GM10266 (cell line): ENCODE results near the gene FSIP1.

ENCODE experiments used
- DNase-seq: peaks from one replicate; pipeline ENCODE4 v3.0.0; 2012; ENCODE audit errors: extremely low spot score
- CTCF ChIP-seq: IDR thresholded peaks from 2 replicates; pipeline ENCODE4 v1.5.1; 2012; ENCODE audit warnings: mild to moderate bottlenecking, low read depth; ENCODE audit not compliant: control insufficient read depth, insufficient read depth; ENCODE audit errors: missing control alignments

The FSIP1 gene

GRCh38 chr15:39781147-39781966 lies 1.3 kb downstream of the FSIP1 start:
- no peak for TF ChIP-seq CTCF
- DNase-seq: no peak

- no peak for TF ChIP-seq CTCF
- DNase-seq: no peak
These were observed 4.6 kb downstream of the FSIP1 start for GRCh38 chr15:39778021-39778420.

GRCh38 chr15:39777496-39777895 lies 5.1 kb downstream of the FSIP1 start:
- TF ChIP-seq CTCF: no peak
- no peak for DNase-seq

- no peak for TF ChIP-seq CTCF
These were observed 6.6 kb downstream of the FSIP1 start for GRCh38 chr15:39776068-39776467.

GRCh38 chr15:39774688-39775267 lies 7.9 kb downstream of the FSIP1 start:
- no peak for DNase-seq

More at GRCh38 chr15:39776068-39776467, 6.6 kb downstream of the FSIP1 start:
- no peak for DNase-seq

GRCh38 chr15:39770748-39771689 lies 11.6 kb downstream of the FSIP1 start:
- TF ChIP-seq CTCF: no peak
- no peak for DNase-seq

More at GRCh38 chr15:39774688-39775267, 7.9 kb downstream of the FSIP1 start:
- no peak for TF ChIP-seq CTCF
